GM12864 (cell line): ENCODE results near the gene CHD6.

ENCODE experiments used
- DNase-seq: peaks from one replicate; pipeline ENCODE4 v3.0.0-alpha.2; 2011; ENCODE audit warnings: low read depth
- H3K4me3 ChIP-seq: 2 replicates; pipeline ENCODE4 v1.5.1; 2011; ENCODE audit warnings: mild to moderate bottlenecking, low read depth, low read length, control low read depth
- CTCF ChIP-seq: IDR thresholded peaks from 2 replicates; pipeline ENCODE4 v1.5.1; 2011; ENCODE audit warnings: low read depth, mild to moderate bottlenecking, moderate library complexity, low read length, control low read depth, inconsistent platforms; ENCODE audit errors: missing control alignments

The CHD6 gene

GRCh38 chr20:41407607-41408006 lies 210.6 kb downstream of the CHD6 start:
- no peak for TF ChIP-seq CTCF
- DNase-seq = no peak
- no peak overlapping the region for H3K4me3 ChIP-seq

- H3K4me3 ChIP-seq = no peak overlapping the region
- no peak for DNase-seq
- TF ChIP-seq CTCF = no peak
Observed at GRCh38 chr20:41406896-41407444, 211.2 kb downstream of the CHD6 start.

GRCh38 chr20:41406353-41406752 lies 211.8 kb downstream of the CHD6 start:
- no peak for TF ChIP-seq CTCF
- no peak overlapping the region for H3K4me3 ChIP-seq
- DNase-seq = no peak

- no peak for DNase-seq
- no peak for TF ChIP-seq CTCF
- no peak overlapping the region for H3K4me3 ChIP-seq
Observed at GRCh38 chr20:41405436-41405835, 212.7 kb downstream of the CHD6 start.

- no peak for TF ChIP-seq CTCF
- H3K4me3 ChIP-seq = no peak overlapping the region
- DNase-seq = no peak
Observed at GRCh38 chr20:41403604-41404003, 214.6 kb downstream of the CHD6 start.

GRCh38 chr20:41398408-41398807 lies 219.8 kb downstream of the CHD6 start:
- no peak for DNase-seq
- no peak overlapping the region for H3K4me3 ChIP-seq
- no peak for TF ChIP-seq CTCF
